GM13977 (cell line): ENCODE measurements around the gene TMEM135.

Source experiments
- DNase-seq: peaks from one replicate; pipeline ENCODE4 v3.0.0; 2012; ENCODE audit warnings: low spot score
- CTCF ChIP-seq: IDR thresholded peaks from 2 replicates; pipeline ENCODE4 v1.5.1; 2012; ENCODE audit warnings: mild to moderate bottlenecking, control low read depth; ENCODE audit not compliant: insufficient read depth; ENCODE audit errors: extremely low read depth, missing control alignments
- in situ Hi-C: fragments of 300-500 bp; cut with MboI; formaldehyde crosslinking; loops from one replicate; pipeline ENCODE4 v1.12.0; 2022; ENCODE audit warnings: low sequenced_read_pairs, low pct_unique_long_range_greater_than_20kb, mixed read lengths, inconsistent platforms; ENCODE audit not compliant: unreplicated experiment

The TMEM135 gene

DNA sequence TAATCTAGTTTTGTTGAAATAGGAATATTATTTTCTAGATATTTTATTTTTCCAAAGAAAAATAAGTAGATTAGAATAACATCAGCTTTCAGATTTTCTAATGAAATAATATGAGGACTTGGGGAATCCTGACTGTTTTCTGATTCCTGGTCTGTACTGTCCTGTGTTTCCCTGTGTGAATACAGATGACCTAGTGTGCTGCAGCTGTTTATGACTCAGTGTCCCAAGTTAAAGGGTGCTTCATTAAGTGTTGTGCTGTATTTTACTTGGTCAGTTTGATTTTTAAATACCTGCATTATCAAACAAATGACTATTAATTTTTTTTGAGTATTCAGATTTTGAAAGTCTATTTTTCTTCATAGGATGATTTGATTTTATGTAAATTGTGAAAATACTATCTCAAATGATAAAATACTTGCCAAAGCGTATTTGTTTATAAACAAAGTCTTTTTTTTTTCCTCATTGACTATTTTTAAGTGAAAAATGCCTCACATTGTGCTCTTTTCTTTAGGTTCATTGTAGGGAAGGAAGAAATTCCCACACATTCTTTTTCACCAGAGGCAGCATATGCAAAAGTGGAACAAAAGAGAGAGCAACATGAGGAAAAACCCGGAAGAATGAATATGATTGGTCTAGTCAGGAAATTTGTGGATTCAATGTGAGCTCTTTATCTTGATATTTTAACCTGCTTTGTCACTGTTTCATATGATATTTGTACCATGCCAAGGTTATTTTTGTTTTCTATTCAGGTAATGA, 264.2 kb downstream of the TMEM135 start:
- in situ Hi-C loops: no loop called here
- TF ChIP-seq CTCF: no peak
- no peak for DNase-seq

DNA sequence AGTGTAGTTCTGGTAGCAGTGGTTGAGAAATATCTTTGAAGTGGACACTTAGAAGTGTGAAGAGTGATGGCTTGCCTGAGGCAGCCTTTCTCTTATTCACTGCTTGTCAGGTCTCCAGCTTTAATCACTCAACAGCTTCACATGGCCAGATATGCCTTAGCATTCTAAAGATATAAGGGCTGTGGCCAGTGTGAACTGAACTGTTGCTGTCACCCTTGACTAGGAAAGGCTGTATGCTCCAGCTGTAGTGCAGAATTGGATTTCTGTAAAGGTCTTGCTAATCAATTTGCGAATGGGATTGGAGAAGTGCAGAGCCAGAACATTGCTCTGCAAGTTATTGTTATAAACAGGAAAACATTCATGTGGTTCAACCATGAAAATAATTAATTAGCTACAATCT, 266.7 kb downstream of the TMEM135 start:
- TF ChIP-seq CTCF: no peak
- in situ Hi-C loops: no loop called here
- no peak for DNase-seq

DNA sequence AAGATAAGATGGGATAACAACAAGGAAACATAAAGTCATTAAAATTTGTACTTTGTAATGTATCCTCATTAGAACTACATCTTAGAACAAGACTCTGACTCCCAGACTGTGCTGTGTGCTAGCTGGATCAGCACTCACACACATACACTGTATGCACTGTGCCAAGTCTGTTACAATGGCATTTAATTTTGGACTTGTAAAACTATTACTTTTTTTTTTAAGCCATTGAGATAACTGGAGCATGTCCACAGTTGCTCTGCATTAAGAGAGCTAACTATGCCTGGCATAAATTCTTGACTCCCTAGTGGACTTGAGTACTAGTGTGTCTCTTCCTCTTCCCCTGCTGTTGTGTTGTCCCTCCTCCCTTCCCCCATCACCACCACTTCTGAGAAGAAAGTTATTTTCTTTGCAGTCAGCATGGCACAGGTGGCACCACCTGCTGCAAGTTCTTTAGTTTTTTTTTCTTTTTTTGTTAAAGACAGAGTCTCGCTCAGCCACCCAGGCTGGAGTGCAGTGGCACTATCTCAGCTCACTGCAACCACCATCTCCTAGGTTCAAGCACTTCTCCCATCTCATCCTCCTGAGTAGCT, 268.6 kb downstream of the TMEM135 start:
- DNase-seq: no peak
- no peak for TF ChIP-seq CTCF
- in situ Hi-C loops: no loop called here

DNA sequence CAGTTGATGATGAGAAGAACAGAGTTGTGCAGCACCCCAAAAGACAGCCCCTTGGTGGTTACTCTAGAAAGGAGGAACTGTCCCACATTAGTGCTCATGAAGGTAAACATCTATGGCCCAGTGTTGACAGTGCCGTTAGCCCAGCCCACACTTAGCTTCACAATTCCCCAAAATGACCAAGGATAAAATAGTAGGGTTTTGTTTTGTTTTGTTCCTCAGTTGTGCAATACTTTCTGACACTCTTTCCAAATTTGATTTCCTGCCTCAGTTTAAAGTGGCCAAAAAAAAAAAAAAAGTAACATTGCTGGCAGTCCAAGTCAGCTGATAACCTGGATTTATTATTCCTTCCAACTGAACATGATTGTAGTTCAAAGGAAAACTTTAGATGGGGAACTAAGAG, 269.4 kb downstream of the TMEM135 start:
- in situ Hi-C loops: no loop called here
- no peak for DNase-seq

DNA sequence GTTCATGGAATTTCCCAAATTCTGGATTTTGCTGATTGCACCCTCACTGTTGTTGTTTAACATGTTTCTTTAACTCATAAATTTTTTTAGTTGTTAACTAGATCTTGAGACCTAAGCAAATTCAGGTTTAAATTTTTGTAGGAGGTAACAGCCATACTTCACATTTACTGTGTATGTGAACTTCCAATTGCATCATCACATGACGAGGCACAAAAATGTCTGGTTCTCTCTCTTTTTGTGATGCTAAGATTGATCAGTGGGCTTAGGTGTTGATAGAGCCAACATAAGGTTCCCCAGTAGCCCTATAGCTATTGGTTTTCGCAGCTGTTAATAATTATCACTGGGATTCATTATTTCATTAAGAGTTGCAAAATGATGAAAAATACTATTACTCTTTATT, 277.5 kb downstream of the TMEM135 start:
- no peak for DNase-seq
- in situ Hi-C loops: no loop called here
- TF ChIP-seq CTCF: no peak

More for the DNA sequence above, 269.4 kb downstream of the TMEM135 start:
- TF ChIP-seq CTCF: no peak

DNA sequence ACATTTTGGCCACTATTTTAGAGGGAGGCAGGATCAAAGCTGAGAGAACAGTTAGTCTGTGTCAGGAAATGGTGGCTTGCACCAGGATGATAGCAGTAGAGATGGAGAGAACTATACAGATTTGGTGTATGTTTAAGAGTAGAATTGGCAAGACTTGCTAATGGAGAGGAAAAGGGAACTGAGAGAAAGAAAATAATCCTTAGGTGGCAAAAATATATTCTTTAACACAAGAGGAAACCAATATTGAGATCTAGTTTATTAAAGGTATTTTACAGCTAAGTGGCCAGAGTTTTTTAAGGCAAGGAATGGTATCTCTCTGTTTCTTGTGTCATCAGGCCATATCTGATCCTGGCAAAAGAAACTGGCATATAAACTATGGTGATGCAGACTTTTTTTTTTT, 278.8 kb downstream of the TMEM135 start:
- no peak for DNase-seq
- TF ChIP-seq CTCF: no peak
- in situ Hi-C loops: no loop called here
